SK-N-SH (cell line): ENCODE measurements around the gene ADAMTS16. TPM values are rescaled to one million over a fixed set of nuclear protein-coding genes. Genes with fewer than 3 reads are reported as not detected.

ENCODE experiments used
- CTCF ChIA-PET: fragments of 300-600, 350-600 bp; formaldehyde crosslinking; extraction: SDS; loops from one replicate; lab custom pipeline; 2021; lab: Yijun Ruan, JAX
- POLR2A ChIA-PET: fragments of 350-600 bp; sonication (Branson Sonifier 250); formaldehyde crosslinking; extraction: SDS; loops from one replicate; lab custom pipeline; 2020; ENCODE audit warnings: antibody characterized with exemption, inconsistent platforms; lab: Yijun Ruan, JAX
- DNase-seq: peaks from one replicate; pipeline ENCODE4 v3.0.0; 2012
- H2AFZ ChIP-seq: fragments of 200-600 bp; sonication (generic); 2 replicates; pipeline ENCODE4 v1.8.1; 2016; ENCODE audit warnings: antibody characterized with exemption, mild to moderate bottlenecking, low read depth
- H3F3A ChIP-seq: fragments of 200-600 bp; sonication (generic); replicated peaks from 2 replicates; pipeline ENCODE3; 2016; ENCODE audit warnings: antibody characterized with exemption, mild to moderate bottlenecking; ENCODE audit not compliant: insufficient read depth
- H3K27ac ChIP-seq, 2 experiments: fragments of 200-500 bp in 1 of 2; fragments of 200-600 bp in 1 of 2; sonication (Bioruptor generic) in 1 of 2; sonication (generic), shearing (Covaris generic) in 1 of 2; 2 replicates each; pipeline versions ENCODE4 v1.5.1 to v1.6.1; 2014 to 2016; ENCODE audit warnings: low read depth in 2 of 2, inconsistent platforms in 1 of 2, low read length in 1 of 2, mild to moderate bottlenecking in 1 of 2, mixed read lengths in 1 of 2
- H3K27me3 ChIP-seq: fragments of 200-600 bp; sonication (generic), shearing (Covaris generic); 2 replicates; pipeline ENCODE4 v1.6.1; 2016; ENCODE audit warnings: mixed run types; ENCODE audit not compliant: insufficient read depth
- H3K36me3 ChIP-seq, 2 experiments: fragments of 200-500 bp in 1 of 2; fragments of 200-600 bp in 1 of 2; sonication (Bioruptor generic) in 1 of 2; sonication (generic) in 1 of 2; replicated peaks in 1 of 2; 2 replicates each; pipeline versions ENCODE3 to v1.5.1; 2014 to 2016; ENCODE audit warnings: low read length in 1 of 2, mild to moderate bottlenecking in 1 of 2; ENCODE audit not compliant: insufficient read depth in 2 of 2, control insufficient read depth in 1 of 2
- H3K4me1 ChIP-seq, 2 experiments: fragments of 200-500 bp in 1 of 2; fragments of 200-600 bp in 1 of 2; sonication (Bioruptor generic) in 1 of 2; sonication (generic), shearing (Covaris generic) in 1 of 2; 2 replicates each; pipeline versions ENCODE4 v1.5.1 to v1.6.1; 2014 to 2016; ENCODE audit warnings: low read depth in 1 of 2, low read length in 1 of 2, mixed run types in 1 of 2; ENCODE audit not compliant: insufficient read depth in 2 of 2, control insufficient read depth in 1 of 2
- H3K4me2 ChIP-seq: fragments of 200-600 bp; sonication (generic), shearing (Covaris generic); 2 replicates; pipeline ENCODE4 v1.6.1; 2017; ENCODE audit warnings: mixed run types
- H3K4me3 ChIP-seq, 2 experiments: fragments of 200-500 bp in 1 of 2; fragments of 200-600 bp in 1 of 2; sonication (Bioruptor generic) in 1 of 2; sonication (generic), shearing (Covaris generic) in 1 of 2; 2 replicates each; pipeline versions ENCODE4 v1.5.1 to v1.8.1; 2014 to 2016; ENCODE audit warnings: low read depth in 2 of 2, inconsistent platforms in 1 of 2, low read length in 1 of 2, mild to moderate bottlenecking in 1 of 2, mixed read lengths in 1 of 2, moderate library complexity in 1 of 2
- H3K79me2 ChIP-seq: fragments of 200-600 bp; sonication (generic); 2 replicates; pipeline ENCODE4 v1.8.1; 2017; ENCODE audit warnings: mild to moderate bottlenecking; ENCODE audit not compliant: insufficient read depth
- H3K9ac ChIP-seq: fragments of 200-600 bp; sonication (generic); 2 replicates; pipeline ENCODE4 v1.6.1; 2017; ENCODE audit warnings: mixed run types
- H3K9me2 ChIP-seq: fragments of 200-600 bp; sonication (generic); 2 replicates; pipeline ENCODE4 v1.6.1; 2017; ENCODE audit warnings: mixed run types
- H3K9me3 ChIP-seq: fragments of 200-600 bp; sonication (generic); 2 replicates; pipeline ENCODE4 v1.6.1; 2017; ENCODE audit warnings: mixed run types, mild to moderate bottlenecking, moderate library complexity
- H4K20me1 ChIP-seq: fragments of 200-600 bp; sonication (generic); 2 replicates; pipeline ENCODE4 v1.6.1; 2017; ENCODE audit warnings: mild to moderate bottlenecking, mixed run types; ENCODE audit not compliant: insufficient read depth
- FOSL2 ChIP-seq: IDR thresholded peaks from 2 replicates; pipeline ENCODE4 v1.4.0; 2012; ENCODE audit warnings: low read depth, mild to moderate bottlenecking, moderate library complexity, borderline replicate concordance
- FOXM1 ChIP-seq: IDR thresholded peaks from 2 replicates; pipeline ENCODE4 v1.4.0; 2012; ENCODE audit warnings: low read depth, mild to moderate bottlenecking
- GABPA ChIP-seq: IDR thresholded peaks from 2 replicates; pipeline ENCODE4 v1.4.0; 2012; ENCODE audit warnings: low read depth, mild to moderate bottlenecking
- GATA2 ChIP-seq: sonication (generic); formaldehyde crosslinking; IDR thresholded peaks from 2 replicates; pipeline ENCODE4 v1.5.0; 2020; ENCODE audit warnings: mild to moderate bottlenecking, missing genetic modification reagents
- JUND ChIP-seq: IDR thresholded peaks from 2 replicates; pipeline ENCODE4 v1.4.0; 2012
- NFIC ChIP-seq: IDR thresholded peaks from 2 replicates; pipeline ENCODE4 v1.4.0; 2012; ENCODE audit warnings: borderline replicate concordance
- PBX3 ChIP-seq: IDR thresholded peaks from 2 replicates; pipeline ENCODE4; 2012
- POLR2AphosphoS5 ChIP-seq: IDR thresholded peaks from 2 replicates; pipeline ENCODE4 v1.6.1; 2012; ENCODE audit warnings: low read depth, low read length
- RXRA ChIP-seq: IDR thresholded peaks from 2 replicates; pipeline ENCODE4 v1.4.0; 2012; ENCODE audit warnings: low read depth, mild to moderate bottlenecking, borderline replicate concordance
- TAF1 ChIP-seq: IDR thresholded peaks from 2 replicates; pipeline ENCODE4 v1.6.1; 2012; ENCODE audit warnings: low read depth, mild to moderate bottlenecking, low read length, moderate library complexity, borderline replicate concordance
- TEAD4 ChIP-seq: IDR thresholded peaks from 2 replicates; pipeline ENCODE4 v1.4.0; 2012; ENCODE audit warnings: mild to moderate bottlenecking, borderline replicate concordance; ENCODE audit not compliant: insufficient read depth
- USF2 ChIP-seq: fragments of 150-350 bp; IDR thresholded peaks from 2 replicates; pipeline ENCODE4 v1.6.1; 2017; ENCODE audit warnings: antibody characterized with exemption, low read length, low read depth, borderline replicate concordance
- YY1 ChIP-seq: IDR thresholded peaks from 2 replicates; pipeline ENCODE4 v1.4.0; 2012; ENCODE audit warnings: low read depth, mild to moderate bottlenecking
- ZBTB33 ChIP-seq: IDR thresholded peaks from 2 replicates; pipeline ENCODE4 v1.4.0; 2012; ENCODE audit warnings: low read depth, borderline replicate concordance
- WGBS: methylation state at CpG from one replicate; pipeline ENCODE4 v1.1.6; 2017; ENCODE audit warnings: low lambda C conversion rate; 5-methylcytosine and 5-hydroxymethylcytosine counted together
- polyA plus RNA-seq, 3 experiments: library from polyadenylated mRNA; depleted of rRNA; stranded (reverse); fragments of >200 nt; gene quantifications; 2 replicates each; pipeline ENCODE4 v1.2.3, GENCODE V29; 2012
- TF ChIP-seq, protein P1 (sequence below): fragments of 200-600 bp; sonication (generic); IDR thresholded peaks from 2 replicates; pipeline ENCODE4 v1.6.1; 2017; ENCODE audit warnings: antibody characterized with exemption, mild to moderate bottlenecking, moderate library complexity
- TF ChIP-seq, protein P2 (sequence below): fragments of 150-350 bp; IDR thresholded peaks from 2 replicates; pipeline ENCODE4 v1.6.1; 2016; ENCODE audit warnings: mild to moderate bottlenecking, low read depth, low read length

Gene ADAMTS16
- polyA plus RNA-seq, 1 of the 3 experiments (the other 2 are of a cell fraction): not detected

GRCh38 chr5:5341531-5342292, 201.6 kb downstream of the ADAMTS16 start (continued):
- TF ChIP-seq, protein P1, sequence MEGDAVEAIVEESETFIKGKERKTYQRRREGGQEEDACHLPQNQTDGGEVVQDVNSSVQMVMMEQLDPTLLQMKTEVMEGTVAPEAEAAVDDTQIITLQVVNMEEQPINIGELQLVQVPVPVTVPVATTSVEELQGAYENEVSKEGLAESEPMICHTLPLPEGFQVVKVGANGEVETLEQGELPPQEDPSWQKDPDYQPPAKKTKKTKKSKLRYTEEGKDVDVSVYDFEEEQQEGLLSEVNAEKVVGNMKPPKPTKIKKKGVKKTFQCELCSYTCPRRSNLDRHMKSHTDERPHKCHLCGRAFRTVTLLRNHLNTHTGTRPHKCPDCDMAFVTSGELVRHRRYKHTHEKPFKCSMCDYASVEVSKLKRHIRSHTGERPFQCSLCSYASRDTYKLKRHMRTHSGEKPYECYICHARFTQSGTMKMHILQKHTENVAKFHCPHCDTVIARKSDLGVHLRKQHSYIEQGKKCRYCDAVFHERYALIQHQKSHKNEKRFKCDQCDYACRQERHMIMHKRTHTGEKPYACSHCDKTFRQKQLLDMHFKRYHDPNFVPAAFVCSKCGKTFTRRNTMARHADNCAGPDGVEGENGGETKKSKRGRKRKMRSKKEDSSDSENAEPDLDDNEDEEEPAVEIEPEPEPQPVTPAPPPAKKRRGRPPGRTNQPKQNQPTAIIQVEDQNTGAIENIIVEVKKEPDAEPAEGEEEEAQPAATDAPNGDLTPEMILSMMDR: no peak
- TF ChIP-seq, all 33 proteins: peak for 0

DNA sequence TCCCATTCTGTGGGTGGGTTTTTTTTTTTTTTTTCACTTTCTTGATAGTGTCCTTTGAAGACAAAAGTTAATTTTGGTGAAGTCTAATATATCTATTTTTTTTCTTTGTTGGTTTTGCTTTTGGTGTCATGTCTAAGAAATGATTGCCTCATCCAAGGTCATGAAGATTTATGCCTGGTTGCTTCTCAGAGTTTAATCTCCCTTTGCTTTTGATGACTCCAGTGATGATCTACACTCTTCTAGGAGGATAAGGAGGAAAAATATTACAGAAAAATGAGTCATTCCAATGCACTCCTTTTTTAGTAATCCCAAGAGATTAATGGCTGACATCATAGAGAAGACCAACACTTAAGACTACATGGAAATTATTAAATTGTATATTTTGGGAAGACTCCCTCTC, 202.7 kb downstream of the ADAMTS16 start:
- no peak for DNase-seq
- Histone ChIP-seq H3K9me2 (no peaks in the 10 kb centered on the region), H3K36me3 (no peaks in the 10 kb centered on the region), H4K20me1 (no peaks in the 10 kb centered on the region), H2AFZ (no peak overlapping the region), H3K27ac (peak overlapping the region in 1 of 2 experiments; percentile 40; a peak in 2 of 4 replicates), H3K27me3 (no peaks in the 10 kb centered on the region), H3K9me3 (no peaks in the 10 kb centered on the region), H3K4me3 (no peak overlapping the region), H3F3A (peaks cover 15% of the 10 kb centered on the region), H3K4me1 (peaks cover 29 to 31% of the 10 kb centered on the region in 2 experiments), H3K79me2 (no peaks in the 10 kb centered on the region), H3K9ac (no peak overlapping the region), H3K4me2 (no peak overlapping the region)
- ChIA-PET CTCF (no interaction called here), POLR2A (no interaction called here)
- TF ChIP-seq FOSL2 (peak; percentile 28; the same call in 1 of the 2 replicates), YY1 (no peak), JUND (0 out of 2 replicates have a peak, but pooled peaks have one; percentile 27), PBX3 (peak; percentile 41)

GRCh38 chr5:5343568-5343967, 203.4 kb downstream of the ADAMTS16 start:
- WGBS: 86% methylated on average over 5 of the region's 6 CpGs
- Histone ChIP-seq H2AFZ (no peak overlapping the region), H3K9ac (no peak overlapping the region), H3K4me3 (no peak overlapping the region), H3K4me1 (peaks cover 29 to 31% of the 10 kb centered on the region in 2 experiments), H3K9me3 (no peaks in the 10 kb centered on the region), H3K36me3 (no peaks in the 10 kb centered on the region), H3K27ac (peak overlapping the region; percentile 40 to 71; a peak in 2 of 4 replicates), H3K9me2 (no peaks in the 10 kb centered on the region), H3K4me2 (no peak overlapping the region), H3K79me2 (no peaks in the 10 kb centered on the region), H3F3A (peaks cover 15% of the 10 kb centered on the region), H4K20me1 (no peaks in the 10 kb centered on the region), H3K27me3 (no peaks in the 10 kb centered on the region)
- no peak for DNase-seq
- ChIA-PET POLR2A (no interaction called here), CTCF (interaction anchor here (0.8 to 1.7 kb wide), 4 partner anchors 32 to 203 kb away, joined by 3 to 6 read pairs (median 3); partner anchors contain the start of gene ADAMTS16)
- no peak for TF ChIP-seq ZBTB33
- TF ChIP-seq TAF1: no peak
- TF ChIP-seq, protein P2, sequence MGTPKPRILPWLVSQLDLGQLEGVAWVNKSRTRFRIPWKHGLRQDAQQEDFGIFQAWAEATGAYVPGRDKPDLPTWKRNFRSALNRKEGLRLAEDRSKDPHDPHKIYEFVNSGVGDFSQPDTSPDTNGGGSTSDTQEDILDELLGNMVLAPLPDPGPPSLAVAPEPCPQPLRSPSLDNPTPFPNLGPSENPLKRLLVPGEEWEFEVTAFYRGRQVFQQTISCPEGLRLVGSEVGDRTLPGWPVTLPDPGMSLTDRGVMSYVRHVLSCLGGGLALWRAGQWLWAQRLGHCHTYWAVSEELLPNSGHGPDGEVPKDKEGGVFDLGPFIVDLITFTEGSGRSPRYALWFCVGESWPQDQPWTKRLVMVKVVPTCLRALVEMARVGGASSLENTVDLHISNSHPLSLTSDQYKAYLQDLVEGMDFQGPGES: no peak
- TF ChIP-seq TEAD4: no peak
- no peak for TF ChIP-seq GATA2 (CRISPR knock-in tag)
- no peak for TF ChIP-seq FOXM1
- TF ChIP-seq USF2: no peak
- TF ChIP-seq NFIC: no peak
- no peak for TF ChIP-seq RXRA
- TF ChIP-seq PBX3: no peak
- no peak for TF ChIP-seq GABPA
- no peak for TF ChIP-seq POLR2AphosphoS5
- TF ChIP-seq YY1: no peak
